Tibial artery (tissue), 4 donors: ENCODE results near the gene TLX1.

Experiments
- DNase-seq, 2 donors: peaks; one replicate each; pipeline ENCODE4 v3.0.0-alpha.2; 2019
- H3K27ac ChIP-seq, 2 donors: fragments of 200-600 bp; sonication (generic) in 1 of 2; 1 replicate in 1 of 2; 2 replicates in 1 of 2; pipeline ENCODE4 v1.5.1; 2018 to 2019; ENCODE audit warnings: mild to moderate bottlenecking in 1 of 2
- H3K27me3 ChIP-seq, 2 donors: fragments of 200-600 bp; sonication (generic) in 1 of 2; one replicate each; pipeline versions ENCODE4 v1.5.1 to v1.6.0; 2016 to 2019
- H3K36me3 ChIP-seq, 3 donors: fragments of 200-600 bp; sonication (generic) in 2 of 3; one replicate each; pipeline ENCODE4 v1.5.1; 2016 to 2019; ENCODE audit warnings: mild to moderate bottlenecking in 2 of 3
- H3K4me1 ChIP-seq, 4 donors: fragments of 200-600 bp; sonication (generic) in 2 of 4; 1 replicate in 3 of 4; 2 replicates in 1 of 4; pipeline ENCODE4 v1.5.1; 2016 to 2019
- H3K4me3 ChIP-seq, 2 donors: fragments of 200-600 bp; sonication (generic) in 1 of 2; 1 replicate in 1 of 2; 2 replicates in 1 of 2; pipeline ENCODE4 v1.5.1; 2018 to 2019; ENCODE audit warnings: mild to moderate bottlenecking in 2 of 2
- H3K9me3 ChIP-seq, 3 donors: fragments of 200-600 bp; sonication (generic) in 1 of 3; one replicate each; pipeline ENCODE4 v1.5.1; 2016 to 2019
- intact Hi-C: fragments of 100-400 bp; cut with DNase I; formaldehyde crosslinking; loops from one replicate; pipeline ENCODE4 v1.15.0; 2023; ENCODE audit warnings: low total_unique reads
- TF ChIP-seq, protein P1 (sequence below), 2 experiments: fragments of 200-600 bp in 1 of 2; fragments of 450-650 bp in 1 of 2; IDR thresholded peaks; one replicate each; pipeline ENCODE4 v1.5.1; 2017 to 2019; ENCODE audit warnings: antibody characterized with exemption in 2 of 2, mild to moderate bottlenecking in 1 of 2, moderate library complexity in 1 of 2

TLX1 gene

DNA sequence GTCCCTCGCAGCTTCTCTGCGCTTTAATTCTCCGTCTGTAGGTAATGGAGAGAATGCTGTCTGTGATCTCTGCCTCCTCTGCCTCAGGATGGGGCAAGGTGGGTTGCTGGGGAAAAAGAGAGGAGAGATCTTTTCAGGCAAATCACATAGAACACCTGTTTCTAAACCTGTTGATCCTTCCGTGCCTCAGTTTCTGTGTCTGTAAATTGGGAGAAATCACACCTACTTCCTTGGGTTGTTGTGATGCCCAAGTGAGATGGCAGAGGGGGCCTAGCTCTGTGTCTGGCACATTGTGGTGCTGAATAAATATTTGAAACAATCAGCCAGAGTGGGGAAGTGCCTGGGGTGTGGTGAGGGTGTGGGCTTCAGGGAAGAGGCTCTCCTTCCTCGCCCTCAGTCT, 40.5 kb upstream of the TLX1 start:
- Histone ChIP-seq H3K9me3 (no peaks in the 10 kb centered on the region), H3K27ac (no peak overlapping the region), H3K36me3 (no peaks in the 10 kb centered on the region), H3K4me1 (no peaks in the 10 kb centered on the region), H3K4me3 (no peak overlapping the region), H3K27me3 (peaks cover 0 to 88% of the 10 kb centered on the region in 2 donors)
- DNase-seq: no peak
- intact Hi-C loops: no loop called here
- TF ChIP-seq, protein P1, sequence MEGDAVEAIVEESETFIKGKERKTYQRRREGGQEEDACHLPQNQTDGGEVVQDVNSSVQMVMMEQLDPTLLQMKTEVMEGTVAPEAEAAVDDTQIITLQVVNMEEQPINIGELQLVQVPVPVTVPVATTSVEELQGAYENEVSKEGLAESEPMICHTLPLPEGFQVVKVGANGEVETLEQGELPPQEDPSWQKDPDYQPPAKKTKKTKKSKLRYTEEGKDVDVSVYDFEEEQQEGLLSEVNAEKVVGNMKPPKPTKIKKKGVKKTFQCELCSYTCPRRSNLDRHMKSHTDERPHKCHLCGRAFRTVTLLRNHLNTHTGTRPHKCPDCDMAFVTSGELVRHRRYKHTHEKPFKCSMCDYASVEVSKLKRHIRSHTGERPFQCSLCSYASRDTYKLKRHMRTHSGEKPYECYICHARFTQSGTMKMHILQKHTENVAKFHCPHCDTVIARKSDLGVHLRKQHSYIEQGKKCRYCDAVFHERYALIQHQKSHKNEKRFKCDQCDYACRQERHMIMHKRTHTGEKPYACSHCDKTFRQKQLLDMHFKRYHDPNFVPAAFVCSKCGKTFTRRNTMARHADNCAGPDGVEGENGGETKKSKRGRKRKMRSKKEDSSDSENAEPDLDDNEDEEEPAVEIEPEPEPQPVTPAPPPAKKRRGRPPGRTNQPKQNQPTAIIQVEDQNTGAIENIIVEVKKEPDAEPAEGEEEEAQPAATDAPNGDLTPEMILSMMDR (IDR thresholded peaks at IDR 0.05): no peak

DNA sequence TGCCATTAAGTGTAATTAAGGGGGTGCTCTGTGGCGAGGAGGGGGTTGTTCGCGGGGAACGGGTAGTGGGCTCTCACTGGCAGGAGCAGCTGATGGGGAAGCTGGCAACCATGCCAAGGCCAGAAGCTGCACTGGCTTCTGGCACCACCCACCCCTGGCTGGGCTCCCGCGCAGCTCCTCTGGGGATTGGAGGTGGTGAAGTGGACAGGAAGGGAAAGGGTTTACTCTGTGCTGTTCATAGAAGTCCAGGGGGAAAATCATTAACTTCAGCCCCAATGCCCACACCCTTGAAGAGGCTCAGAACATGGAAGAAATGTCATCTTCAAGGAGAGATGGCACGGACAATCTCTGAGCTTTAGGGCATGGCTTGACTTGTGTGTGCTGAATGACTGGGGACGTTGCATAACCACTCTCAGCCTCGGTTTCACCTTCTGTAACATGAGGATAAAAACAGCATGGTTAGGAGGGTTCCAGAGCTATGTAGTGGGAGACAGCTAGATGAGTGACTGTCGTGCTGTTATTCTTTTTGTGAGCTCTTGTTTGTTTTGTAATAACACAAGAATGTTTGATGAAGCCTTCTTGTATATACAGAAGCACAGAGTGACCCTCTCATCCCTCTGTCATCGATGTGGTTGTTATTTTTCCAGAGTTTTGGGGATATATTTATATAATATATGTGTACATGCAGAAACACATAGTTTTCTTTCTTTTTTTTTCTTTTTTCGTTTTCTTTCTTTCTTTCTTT, 39.4 kb upstream of the TLX1 start:
- intact Hi-C loops: no loop called here
- TF ChIP-seq, protein P1 (IDR thresholded peaks at IDR 0.05): no peak
- Histone ChIP-seq H3K4me1 (no peaks in the 10 kb centered on the region), H3K27me3 (peaks cover 0 to 91% of the 10 kb centered on the region in 2 donors), H3K27ac (no peak overlapping the region), H3K4me3 (no peak overlapping the region), H3K9me3 (no peaks in the 10 kb centered on the region), H3K36me3 (no peaks in the 10 kb centered on the region)
- no peak for DNase-seq

DNA sequence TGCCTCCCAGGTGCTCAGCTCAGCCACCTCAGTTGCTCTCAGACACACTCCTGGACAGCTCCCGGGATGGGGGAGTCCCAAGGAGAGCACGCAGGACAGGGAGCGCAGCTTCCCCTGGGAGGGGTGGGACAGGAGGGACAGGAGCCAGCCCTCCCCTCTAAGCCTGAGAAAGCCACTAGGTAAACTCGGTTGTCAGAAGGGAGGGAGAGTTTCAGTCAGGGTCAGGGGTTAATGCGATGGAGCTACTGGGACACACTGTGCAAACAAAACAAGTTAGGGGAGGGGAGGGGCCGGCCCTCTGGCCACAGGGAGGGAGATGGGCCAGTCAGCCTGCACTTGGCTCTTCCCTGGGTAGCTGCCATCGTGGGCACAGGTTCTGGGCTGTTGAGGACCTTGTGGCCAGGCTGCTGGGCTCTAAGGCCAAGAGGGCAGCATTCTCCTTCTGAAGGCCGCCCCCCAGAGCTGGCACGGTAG, 38.2 kb upstream of the TLX1 start:
- TF ChIP-seq, protein P1 (IDR thresholded peaks at IDR 0.05): no peak
- peaks cover 0 to 91% of the 10 kb centered on the region in 2 donors for H3K27me3 ChIP-seq
- intact Hi-C loops: no loop called here

DNA sequence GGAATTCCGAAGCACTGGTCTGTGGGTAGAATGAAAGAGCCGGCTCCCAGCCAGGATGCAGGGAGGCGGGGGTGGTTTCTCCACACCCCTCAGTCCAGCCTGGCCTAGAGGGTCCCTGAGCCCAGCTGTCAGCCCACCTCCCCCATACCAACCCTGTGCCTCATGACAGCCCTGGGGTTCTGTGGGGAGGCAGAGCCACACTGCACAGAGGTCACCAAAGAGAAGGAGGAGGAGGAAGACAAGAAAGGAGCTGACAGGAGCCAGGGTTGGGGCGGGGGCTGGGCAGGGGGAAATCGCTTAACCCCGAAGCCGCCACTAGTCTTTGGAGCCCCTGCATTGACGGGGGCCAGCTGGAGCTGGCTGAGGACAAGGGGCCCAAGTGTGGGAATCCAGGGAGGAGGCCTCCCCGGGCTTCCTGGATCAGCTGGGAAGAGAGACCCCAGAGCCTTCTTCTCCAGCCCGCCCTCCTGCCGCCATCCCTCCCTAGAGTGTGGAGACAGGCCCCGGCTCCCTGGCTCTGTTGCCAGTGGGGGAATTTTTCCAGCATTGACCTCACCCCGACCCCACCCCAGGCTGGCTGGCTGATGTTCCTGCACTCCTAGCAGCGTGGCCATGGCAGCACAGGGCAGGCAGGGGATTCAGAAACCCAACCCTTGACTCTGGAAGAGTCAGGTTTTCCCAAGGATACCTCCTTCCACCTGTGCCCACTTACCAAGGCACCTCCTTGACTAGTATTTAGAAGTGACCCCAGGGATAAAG, 36.8 kb upstream of the TLX1 start:
- Histone ChIP-seq H3K9me3 (no peaks in the 10 kb centered on the region), H3K4me1 (no peaks in the 10 kb centered on the region), H3K27me3 (peaks cover 0 to 91% of the 10 kb centered on the region in 2 donors), H3K36me3 (no peaks in the 10 kb centered on the region), H3K27ac (no peak overlapping the region), H3K4me3 (no peak overlapping the region)
- no peak for DNase-seq
- TF ChIP-seq, protein P1 (IDR thresholded peaks at IDR 0.05): no peak
- intact Hi-C loops: loop anchor here (2.0 kb wide), 1 partner anchor 47 kb away; no protein-coding TSS in a partner anchor

More for the DNA sequence above, 38.2 kb upstream of the TLX1 start:
- no peaks in the 10 kb centered on the region for H3K36me3 ChIP-seq
- H3K27ac ChIP-seq: no peak overlapping the region
- no peaks in the 10 kb centered on the region for H3K4me1 ChIP-seq
- no peaks in the 10 kb centered on the region for H3K9me3 ChIP-seq
- no peak overlapping the region for H3K4me3 ChIP-seq
- DNase-seq: no peak

DNA sequence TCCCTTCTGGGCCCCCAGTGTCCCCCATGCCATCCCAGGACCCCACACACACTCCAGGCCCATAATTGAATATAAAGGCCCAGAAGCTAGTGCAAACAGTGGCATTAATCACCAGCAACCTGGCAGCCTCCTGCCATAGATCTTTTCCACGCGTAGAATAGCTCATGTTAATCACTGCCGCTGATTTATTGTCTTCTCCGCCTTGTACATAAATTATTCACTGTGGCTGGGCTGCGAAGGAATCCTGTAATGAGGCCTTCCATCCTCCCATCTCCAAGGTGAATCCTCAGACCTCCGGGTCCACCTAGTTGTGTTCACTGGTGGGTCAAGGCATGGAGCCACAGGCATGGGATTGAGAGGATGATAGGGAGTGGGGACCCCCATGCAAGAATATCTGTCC, 36.1 kb upstream of the TLX1 start:
- H3K36me3 ChIP-seq: no peaks in the 10 kb centered on the region
- H3K4me1 ChIP-seq: no peaks in the 10 kb centered on the region
- no peaks in the 10 kb centered on the region for H3K9me3 ChIP-seq
- TF ChIP-seq, protein P1 (IDR thresholded peaks at IDR 0.05): no peak
- H3K27me3 ChIP-seq: peaks cover 0 to 91% of the 10 kb centered on the region in 2 donors
- DNase-seq: no peak
- H3K4me3 ChIP-seq: no peak overlapping the region
- intact Hi-C loops: loop anchor here (2.0 kb wide), 1 partner anchor 46 kb away; no protein-coding TSS in a partner anchor
- no peak overlapping the region for H3K27ac ChIP-seq
